H1 (cell line): ENCODE results near the gene USP7. TPM values are rescaled to one million over a fixed set of nuclear protein-coding genes. Genes with fewer than 3 reads are reported as not detected.

Experiments
- CTCF ChIA-PET: fragments of 300-600 bp; sonication (Branson Sonifier 250); formaldehyde crosslinking; loops from one replicate; lab custom pipeline; 2021; ENCODE audit not compliant: partially characterized antibody; lab: Charles Lee
- POLR2A ChIA-PET: fragments of 300-600 bp; sonication (Branson Sonifier 250); formaldehyde crosslinking; loops from one replicate; lab custom pipeline; 2021; ENCODE audit warnings: inconsistent platforms; ENCODE audit not compliant: partially characterized antibody; lab: Charles Lee
- DNase-seq, 2 experiments: peaks; one replicate each; pipeline versions ENCODE4 v3.0.0 to v3.0.0-alpha.2; 2010 to 2022; ENCODE audit warnings: low spot score in 2 of 2, low read depth in 1 of 2, mixed read lengths in 1 of 2
- FAIRE-seq: peaks from 2 replicates; lab custom pipeline; 2011; peaks lifted over from hg19 to GRCh38; lab: Jason Lieb, UNC
- H2AFZ ChIP-seq: 2 replicates; pipeline ENCODE4 v1.8.1; 2012; ENCODE audit warnings: low read length, inconsistent platforms
- H2AK5ac ChIP-seq: 2 replicates; pipeline ENCODE4 v1.6.1; 2013; ENCODE audit warnings: low read depth, low read length
- H2BK120ac ChIP-seq: replicated peaks from 2 replicates; pipeline ENCODE3; 2013; ENCODE audit warnings: low read depth, low read length, inconsistent platforms
- H2BK12ac ChIP-seq: 2 replicates; pipeline ENCODE4 v1.6.1; 2013; ENCODE audit warnings: low read depth, low read length
- H2BK15ac ChIP-seq: 2 replicates; pipeline ENCODE4 v1.6.1; 2013; ENCODE audit warnings: low read length
- H2BK20ac ChIP-seq: 2 replicates; pipeline ENCODE4 v1.6.1; 2013; ENCODE audit warnings: low read length
- H2BK5ac ChIP-seq: 2 replicates; pipeline ENCODE4 v1.6.1; 2013; ENCODE audit warnings: low read depth, low read length
- H3K14ac ChIP-seq: 2 replicates; pipeline ENCODE4 v1.6.1; 2013; ENCODE audit warnings: inconsistent platforms; ENCODE audit not compliant: insufficient read length
- H3K18ac ChIP-seq: 2 replicates; pipeline ENCODE4 v1.6.1; 2013; ENCODE audit warnings: low read length; ENCODE audit errors: extremely low read depth
- H3K23ac ChIP-seq: 2 replicates; pipeline ENCODE4 v1.6.1; 2013; ENCODE audit warnings: inconsistent platforms; ENCODE audit not compliant: insufficient read length
- H3K23me2 ChIP-seq: 2 replicates; pipeline ENCODE4 v1.6.1; 2013; ENCODE audit warnings: low read depth, low read length
- H3K27ac ChIP-seq: 2 replicates; pipeline ENCODE4 v1.6.1; 2011; ENCODE audit warnings: low read depth, low read length, inconsistent platforms
- H3K27me3 ChIP-seq, 4 experiments: replicated peaks in 1 of 4; 1 replicate in 1 of 4; 2 replicates in 3 of 4; pipeline versions ENCODE4 v1.6.1 to v1.8.1; 2011 to 2013; ENCODE audit warnings: low read length in 3 of 4, mild to moderate bottlenecking in 3 of 4, inconsistent platforms in 2 of 4, mixed read lengths in 2 of 4, moderate library complexity in 1 of 4; ENCODE audit not compliant: control insufficient read depth in 3 of 4, insufficient read depth in 3 of 4; ENCODE audit errors: extremely low read depth in 1 of 4
- H3K36me3 ChIP-seq, 4 experiments: 2 replicates each; pipeline versions ENCODE4 v1.6.1 to v1.8.1; 2011 to 2013; ENCODE audit warnings: mild to moderate bottlenecking in 4 of 4, low read length in 3 of 4, moderate library complexity in 2 of 4, control low read depth in 1 of 4, inconsistent platforms in 1 of 4; ENCODE audit not compliant: insufficient read depth in 4 of 4, control insufficient read depth in 2 of 4
- H3K4ac ChIP-seq: replicated peaks from 2 replicates; pipeline ENCODE3; 2013; ENCODE audit warnings: low read length, low read depth, mixed read lengths, inconsistent platforms; ENCODE audit not compliant: insufficient read length
- H3K4me1 ChIP-seq, 4 experiments: replicated peaks in 1 of 4; 1 replicate in 1 of 4; 2 replicates in 3 of 4; pipeline versions ENCODE4 v1.6.1 to v1.8.1; 2011 to 2013; ENCODE audit warnings: low read length in 3 of 4, inconsistent platforms in 2 of 4, mixed read lengths in 1 of 4; ENCODE audit not compliant: insufficient read depth in 4 of 4, control insufficient read depth in 3 of 4
- H3K4me2 ChIP-seq, 2 experiments: 2 replicates each; pipeline versions ENCODE4 v1.6.1 to v1.8.1; 2011 to 2013; ENCODE audit warnings: low read depth in 2 of 2, low read length in 2 of 2, control low read depth in 1 of 2, inconsistent platforms in 1 of 2, mild to moderate bottlenecking in 1 of 2; ENCODE audit not compliant: insufficient read depth in 1 of 2
- H3K4me3 ChIP-seq, 4 experiments: fragments of 200-600, 300-600 bp in 1 of 4; sonication (generic), shearing (Covaris generic), sonication (Bioruptor Twin) in 1 of 4; 2 replicates each; pipeline versions ENCODE4 v1.5.1 to v1.8.1; 2011 to 2016; ENCODE audit warnings: low read length in 4 of 4, low read depth in 3 of 4, control low read depth in 2 of 4, inconsistent platforms in 2 of 4, mild to moderate bottlenecking in 2 of 4, mixed read lengths in 1 of 4, moderate library complexity in 1 of 4; ENCODE audit not compliant: insufficient read depth in 2 of 4; ENCODE audit errors: extremely low read depth in 1 of 4
- H3K56ac ChIP-seq: replicated peaks from 2 replicates; pipeline ENCODE3; 2013; ENCODE audit warnings: low read depth, mild to moderate bottlenecking, mixed read lengths, low read length, inconsistent platforms; ENCODE audit not compliant: insufficient read length
- H3K79me1 ChIP-seq: 2 replicates; pipeline ENCODE4 v1.6.1; 2013; ENCODE audit warnings: low read depth, low read length, control low read depth
- H3K79me2 ChIP-seq, 2 experiments: 2 replicates each; pipeline versions ENCODE4 v1.6.1 to v1.8.1; 2012 to 2013; ENCODE audit warnings: low read length in 2 of 2, mild to moderate bottlenecking in 2 of 2, inconsistent platforms in 1 of 2; ENCODE audit not compliant: insufficient read depth in 2 of 2, control insufficient read depth in 1 of 2
- H3K9ac ChIP-seq, 4 experiments: replicated peaks in 1 of 4; 1 replicate in 1 of 4; 2 replicates in 3 of 4; pipeline versions ENCODE4 v1.6.1 to v1.8.1; 2011 to 2013; ENCODE audit warnings: low read depth in 3 of 4, low read length in 3 of 4, control low read depth in 2 of 4, mild to moderate bottlenecking in 2 of 4, moderate library complexity in 2 of 4, inconsistent platforms in 1 of 4; ENCODE audit errors: extremely low read depth in 1 of 4
- H3K9me3 ChIP-seq, 2 experiments: 2 replicates each; pipeline versions ENCODE4 v1.6.1 to v1.8.1; 2012 to 2013; ENCODE audit warnings: mild to moderate bottlenecking in 2 of 2, moderate library complexity in 2 of 2, control low read depth in 1 of 2, inconsistent platforms in 1 of 2, low read depth in 1 of 2, low read length in 1 of 2, mixed read lengths in 1 of 2; ENCODE audit not compliant: insufficient read depth in 2 of 2
- H4K20me1 ChIP-seq, 2 experiments: replicated peaks in 1 of 2; 2 replicates each; pipeline versions ENCODE3 to v1.8.1; 2011 to 2013; ENCODE audit warnings: inconsistent platforms in 2 of 2, low read length in 2 of 2, mild to moderate bottlenecking in 1 of 2; ENCODE audit not compliant: insufficient read depth in 2 of 2, control insufficient read depth in 1 of 2
- H4K5ac ChIP-seq: 2 replicates; pipeline ENCODE4 v1.6.1; 2013; ENCODE audit warnings: low read length, low read depth, mixed read lengths, inconsistent platforms; ENCODE audit not compliant: insufficient read length
- H4K8ac ChIP-seq: 2 replicates; pipeline ENCODE4 v1.8.0; 2013; ENCODE audit warnings: mild to moderate bottlenecking, moderate library complexity, low read length, inconsistent platforms; ENCODE audit not compliant: insufficient read depth; ENCODE audit errors: extremely low read depth
- H4K91ac ChIP-seq: replicated peaks from 2 replicates; pipeline ENCODE3; 2013; ENCODE audit warnings: low read length, mixed read lengths, inconsistent platforms; ENCODE audit not compliant: insufficient read length
- CBX8 ChIP-seq: fragments of 300-800, 300-1000 bp; sonication (generic); IDR thresholded peaks from 2 replicates; pipeline ENCODE4 v1.7.1; 2016; ENCODE audit warnings: low read depth, low read length, borderline replicate concordance
- EP300 ChIP-seq, 2 experiments: IDR thresholded peaks; 1 replicate in 1 of 2; 2 replicates in 1 of 2; pipeline ENCODE4 v1.6.1; 2011 to 2012; ENCODE audit warnings: low read depth in 2 of 2, low read length in 2 of 2, mild to moderate bottlenecking in 2 of 2, borderline replicate concordance in 1 of 2, inconsistent platforms in 1 of 2, moderate library complexity in 1 of 2
- GABPA ChIP-seq: IDR thresholded peaks from 2 replicates; pipeline ENCODE4 v1.6.1; 2011; ENCODE audit warnings: mild to moderate bottlenecking, low read length, moderate library complexity, borderline replicate concordance; ENCODE audit not compliant: insufficient read depth
- POLR2AphosphoS5 ChIP-seq: IDR thresholded peaks from 2 replicates; pipeline ENCODE4 v1.6.1; 2011; ENCODE audit warnings: low read depth, low read length
- RBBP5 ChIP-seq: IDR thresholded peaks from 2 replicates; pipeline ENCODE4 v1.7.1; 2012; ENCODE audit warnings: low read depth, mild to moderate bottlenecking, inconsistent platforms, low read length, moderate library complexity, borderline replicate concordance
- SP2 ChIP-seq: IDR thresholded peaks from 2 replicates; pipeline ENCODE4 v1.6.1; 2012; ENCODE audit warnings: mild to moderate bottlenecking, low read length, inconsistent platforms
- YY1 ChIP-seq: IDR thresholded peaks from 2 replicates; pipeline ENCODE4 v1.6.1; 2011; ENCODE audit warnings: low read depth, mild to moderate bottlenecking, low read length
- ZNF274 ChIP-seq: IDR thresholded peaks from 2 replicates; pipeline ENCODE4 v1.7.0; 2012; ENCODE audit warnings: low read length, borderline replicate concordance; ENCODE audit errors: extremely low read depth
- WGBS, 2 experiments: shearing (Covaris generic) in 1 of 2; methylation state at CpG; one replicate each; pipeline versions ENCODE4 v1.1.6 to v1.1.7; 2013 to 2015; ENCODE audit warnings: low lambda C conversion rate in 2 of 2, mixed read lengths in 2 of 2, inconsistent platforms in 1 of 2, low coverage in 1 of 2, missing lambda C conversion rate in 1 of 2; ENCODE audit not compliant: insufficient replicate concordance in 2 of 2, insufficient coverage in 1 of 2, insufficient read length in 1 of 2; ENCODE audit errors: extremely low coverage in 1 of 2, missing lambda C conversion rate in 1 of 2; 5-methylcytosine and 5-hydroxymethylcytosine counted together
- polyA plus RNA-seq, 7 experiments: library from polyadenylated mRNA; depleted of rRNA in 3 of 7; stranded (reverse) in 5 of 7; unstranded in 2 of 7; fragments of >200 nt in 5 of 7; fragments of 200-250 nt in 2 of 7; gene quantifications; 1 replicate in 5 of 7; 2 replicates in 1 of 7; 4 replicates in 1 of 7; pipeline versions ENCODE4 v1.2.1 to v1.2.3, GENCODE V29; 2011 to 2013; ENCODE audit warnings: missing spikeins in 2 of 7, mixed read lengths in 2 of 7
- total RNA-seq: library from RNA; stranded (reverse); fragmentation: NEBNext Ultra II Directional; extraction: Animal tissue kit (Norgen Biotek cat#: 25700); gene quantifications from 2 replicates; pipeline ENCODE4 v1.2.1, GENCODE V29; 2021
- TF ChIP-seq, protein P1 (sequence below): IDR thresholded peaks from 2 replicates; pipeline ENCODE4 v1.6.1; 2011; ENCODE audit warnings: low read length, improper control_type of control experiment

The USP7 gene
- total and polyA plus RNA-seq, 2 of the 8 experiments (the other 6 are each of a cell fraction or from before 2014, with no cell fraction given) = 21.3 to 211 TPM

DNA sequence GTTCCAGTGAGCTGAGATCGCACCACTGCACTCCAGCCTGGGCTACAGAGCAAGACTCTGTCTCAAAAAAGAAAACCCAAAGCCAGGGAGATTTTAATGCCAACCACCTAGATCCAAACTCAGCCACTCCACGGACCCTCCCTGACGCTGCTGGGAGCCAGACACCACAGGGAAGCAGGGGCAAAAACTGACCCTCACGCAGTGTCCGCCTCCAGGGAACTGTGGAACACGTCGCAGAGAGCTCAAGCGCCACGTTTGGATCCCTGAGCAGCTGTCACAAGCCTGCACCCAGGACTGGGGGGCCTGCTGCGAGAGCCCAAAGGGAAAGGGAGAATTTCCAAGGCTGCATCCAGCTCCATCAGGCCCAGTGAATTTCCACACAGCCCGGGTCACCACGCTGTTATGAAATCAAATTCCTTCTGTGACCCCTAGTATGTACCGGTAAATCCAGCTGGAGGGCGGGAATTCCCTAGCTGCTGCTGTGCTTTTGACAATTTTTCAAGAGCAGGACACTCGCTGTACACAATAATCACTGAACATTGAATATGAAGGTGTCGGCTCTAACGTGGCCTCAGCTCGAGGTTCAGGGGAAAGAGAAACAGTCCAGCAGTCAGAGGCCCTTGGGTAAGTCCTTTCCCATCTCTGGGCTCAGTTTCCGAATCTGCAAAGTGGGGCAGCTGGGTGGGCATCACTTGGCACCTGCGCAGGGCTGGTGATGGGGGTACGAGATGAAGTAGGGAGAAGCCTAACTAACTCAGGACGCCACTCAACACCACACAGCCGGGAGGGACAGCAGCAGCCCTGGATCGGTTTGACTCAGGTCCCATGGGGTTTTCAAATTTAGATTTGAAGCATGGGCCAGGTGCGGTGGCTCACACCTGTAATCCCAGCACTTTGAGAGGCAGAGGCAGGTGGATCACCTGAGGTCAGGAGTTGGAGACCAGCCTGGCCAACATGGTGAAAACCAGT is 103.5 kb downstream of the USP7 start:
- Histone ChIP-seq H3K56ac (no peak overlapping the region), H3K14ac (no peak overlapping the region), H2BK20ac (no peak overlapping the region), H3K4me2 (no peak overlapping the region), H3K9me3 (no peaks in the 10 kb centered on the region), H3K4me1 (peaks cover 15 to 39% (median 25%) of the 10 kb centered on the region in 4 experiments), H2AFZ (no peak overlapping the region), H4K91ac (no peak overlapping the region), H3K23me2 (peaks cover 4% of the 10 kb centered on the region; the same call in 1 of the 2 replicates), H4K5ac (no peak overlapping the region), H3K79me2 (peaks cover 45 to 75% of the 10 kb centered on the region in 2 experiments), H3K23ac (no peak overlapping the region), H3K4me3 (no peak overlapping the region), H3K79me1 (peaks cover 37% of the 10 kb centered on the region), H2BK12ac (no peak overlapping the region), H2BK120ac (no peak overlapping the region), H3K4ac (no peak overlapping the region), H4K20me1 (peaks cover 47 to 53% of the 10 kb centered on the region in 2 experiments), H2AK5ac (no peak overlapping the region), H2BK15ac (no peak overlapping the region), H4K8ac (0 out of 2 replicates have a peak overlapping the region, but pooled peaks have one; percentile 8), H3K27me3 (no peaks in the 10 kb centered on the region), H2BK5ac (no peak overlapping the region), H3K27ac (no peak overlapping the region), H3K36me3 (peaks cover 22 to 56% (median 35%) of the 10 kb centered on the region in 4 experiments), H3K9ac (no peak overlapping the region), H3K18ac (no peak overlapping the region)
- WGBS, 2 experiments = 85% methylated on average over 25 of the region's 25 CpGs; no CpG with 5 or more reads in 1 of the 2 experiments
- DNase-seq (no peak), FAIRE-seq (no peak)
- CTCF ChIA-PET = interaction anchor here (0.7 to 4.2 kb wide), 7 partner anchors 7 to 22 kb away, joined by 3 to 21 read pairs (median 4); partner anchors contain the start of gene CARHSP1
- POLR2A ChIA-PET = interaction anchor here (0.6 to 29.1 kb wide), 6 partner anchors 2 to 244 kb away, joined by 3 to 456 read pairs (median 4); partner anchors contain the start of genes CARHSP1 and LITAFD
- TF ChIP-seq GABPA (no peak), EP300 (IDR thresholded peaks at IDR 0.05; ENCODE audit: borderline replicate concordance in 1 of 2, low read depth in 2 of 2, low read length in 2 of 2) (no peak), SP2 (no peak), CBX8 (no peak), YY1 (no peak), POLR2AphosphoS5 (no peak), ZNF274 (no peak), RBBP5 (no peak)
- TF ChIP-seq, protein P1, sequence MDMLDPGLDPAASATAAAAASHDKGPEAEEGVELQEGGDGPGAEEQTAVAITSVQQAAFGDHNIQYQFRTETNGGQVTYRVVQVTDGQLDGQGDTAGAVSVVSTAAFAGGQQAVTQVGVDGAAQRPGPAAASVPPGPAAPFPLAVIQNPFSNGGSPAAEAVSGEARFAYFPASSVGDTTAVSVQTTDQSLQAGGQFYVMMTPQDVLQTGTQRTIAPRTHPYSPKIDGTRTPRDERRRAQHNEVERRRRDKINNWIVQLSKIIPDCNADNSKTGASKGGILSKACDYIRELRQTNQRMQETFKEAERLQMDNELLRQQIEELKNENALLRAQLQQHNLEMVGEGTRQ = no peak
